RCC 7860 (cell line): ENCODE results near the gene SLC38A5.
A peak's percentile ranks its signal among the peaks of the same experiment; 100 is the strongest.

Experiments
- DNase-seq: peaks from one replicate; pipeline ENCODE4 v3.0.0-alpha.2; 2015; ENCODE audit warnings: low spot score
- FAIRE-seq: peaks from 2 replicates; lab custom pipeline; 2012; peaks lifted over from hg19 to GRCh38; lab: Jason Lieb, UNC

SLC38A5 gene

DNA sequence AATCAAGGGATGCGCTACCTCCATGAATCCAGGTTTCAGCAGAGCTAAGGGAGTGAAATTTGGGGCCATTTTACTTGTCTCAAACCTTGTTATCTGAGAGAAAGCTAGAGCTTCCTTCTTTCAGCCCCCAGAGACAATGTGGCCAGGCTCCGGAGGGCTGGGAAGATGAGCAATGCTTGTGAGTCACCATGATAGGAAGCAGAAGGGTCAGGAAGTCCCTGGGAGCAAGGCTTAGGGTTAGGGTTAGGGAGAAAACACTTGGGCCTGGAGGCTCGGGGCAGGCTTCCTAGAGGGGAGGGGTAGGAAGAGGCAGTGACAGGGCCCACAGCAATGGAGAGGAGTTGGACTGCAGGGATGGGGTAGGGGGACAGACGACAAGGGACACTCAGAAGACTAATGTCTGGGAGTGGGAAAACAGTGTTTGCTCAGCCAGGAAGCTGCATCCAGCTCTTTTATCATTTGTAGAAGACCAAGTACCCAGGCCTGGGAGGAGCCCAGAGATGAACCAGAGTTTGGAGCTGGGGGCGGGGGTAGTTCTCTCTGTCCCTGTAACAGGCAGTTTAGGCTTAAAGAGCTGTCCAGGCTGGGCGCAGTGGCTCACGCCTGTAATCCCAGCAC is 22.3 kb upstream of the SLC38A5 start:
- peak; percentile 89 for FAIRE-seq
- DNase-seq = peak; percentile 55

DNA sequence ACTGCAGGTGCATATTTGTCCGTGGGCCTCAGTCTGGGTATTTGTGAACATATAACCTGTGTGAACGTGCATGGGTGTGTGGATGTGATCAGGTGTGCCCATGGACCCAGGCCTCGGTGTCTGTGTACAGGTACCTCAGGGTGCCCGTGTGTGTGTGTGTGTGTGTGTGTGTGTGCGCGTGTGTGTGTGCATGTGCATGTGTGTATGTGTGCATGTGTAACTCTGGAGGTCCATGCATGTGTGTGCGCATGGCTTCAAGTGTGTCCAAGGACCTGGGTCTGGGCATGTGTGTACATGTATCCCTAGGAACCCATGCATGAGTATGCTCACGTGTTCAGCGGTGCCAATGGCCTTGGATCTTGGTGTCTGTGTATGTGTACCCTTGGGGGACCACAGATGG is 21.7 kb upstream of the SLC38A5 start:
- DNase-seq = no peak
- no peak for FAIRE-seq

DNA sequence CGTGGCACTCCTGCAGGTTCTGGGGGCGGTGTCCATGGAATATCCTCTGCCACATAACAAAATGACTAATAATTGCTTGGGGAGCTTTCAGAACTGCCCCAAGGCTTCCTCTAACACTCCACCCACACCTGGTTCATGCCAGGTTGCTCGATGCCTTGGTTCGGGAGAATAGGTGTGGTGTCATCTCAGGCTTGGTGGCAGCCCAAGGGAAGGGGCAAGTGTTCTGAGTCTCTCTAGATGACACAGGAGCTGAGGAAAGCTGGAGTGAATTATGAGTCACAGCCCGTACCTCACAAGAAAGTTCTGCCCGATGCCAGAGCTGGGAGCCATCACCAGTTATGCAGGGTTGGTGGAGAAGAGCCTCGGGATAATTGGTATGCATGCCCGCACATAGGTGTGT is 20.6 kb upstream of the SLC38A5 start:
- FAIRE-seq (peak; percentile 28), DNase-seq (peak; percentile 47)

DNA sequence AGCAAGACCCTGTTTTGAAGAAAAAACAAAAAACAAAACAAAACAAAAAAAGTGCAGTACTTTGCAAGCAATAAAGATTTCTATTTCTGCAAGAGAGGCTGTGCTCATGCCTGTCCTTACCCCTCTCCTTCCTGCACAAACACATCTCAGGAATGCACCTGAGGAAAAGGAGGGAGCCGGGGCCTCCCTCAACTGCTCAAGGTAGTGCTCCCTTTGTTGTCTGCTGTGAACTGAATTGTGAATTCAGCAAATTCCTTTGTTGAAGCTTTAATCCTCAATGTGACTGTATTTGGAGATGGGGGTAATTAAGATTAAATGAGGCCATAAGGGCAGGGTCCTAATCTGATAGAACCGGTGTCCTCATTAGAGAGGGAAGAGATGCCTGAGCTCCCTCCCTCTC is 19.8 kb upstream of the SLC38A5 start:
- FAIRE-seq (no peak), DNase-seq (no peak)

- DNase-seq (no peak), FAIRE-seq (no peak)
Measured at GRCh38 chrX:48489296-48489695, 19.2 kb upstream of the SLC38A5 start.

DNA sequence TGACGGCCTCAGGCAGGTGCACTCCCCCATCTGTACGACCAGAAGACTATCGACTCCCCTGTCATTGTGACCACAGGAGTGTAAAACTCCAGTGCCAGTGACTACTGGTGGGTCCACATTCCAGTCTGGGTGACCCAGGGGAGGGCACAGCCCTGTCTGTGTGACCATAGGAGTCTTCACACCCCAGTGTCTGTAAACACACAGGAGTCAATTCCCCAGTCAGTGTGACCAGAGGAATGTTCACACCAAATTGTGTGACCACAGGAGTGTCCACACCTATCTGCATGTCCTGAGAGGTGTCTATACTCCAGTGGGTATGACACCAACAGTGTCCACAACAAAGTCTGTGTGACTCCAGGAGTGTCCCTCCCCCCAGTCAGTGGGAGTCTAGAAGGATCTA is 18.0 kb upstream of the SLC38A5 start:
- FAIRE-seq = no peak

DNA sequence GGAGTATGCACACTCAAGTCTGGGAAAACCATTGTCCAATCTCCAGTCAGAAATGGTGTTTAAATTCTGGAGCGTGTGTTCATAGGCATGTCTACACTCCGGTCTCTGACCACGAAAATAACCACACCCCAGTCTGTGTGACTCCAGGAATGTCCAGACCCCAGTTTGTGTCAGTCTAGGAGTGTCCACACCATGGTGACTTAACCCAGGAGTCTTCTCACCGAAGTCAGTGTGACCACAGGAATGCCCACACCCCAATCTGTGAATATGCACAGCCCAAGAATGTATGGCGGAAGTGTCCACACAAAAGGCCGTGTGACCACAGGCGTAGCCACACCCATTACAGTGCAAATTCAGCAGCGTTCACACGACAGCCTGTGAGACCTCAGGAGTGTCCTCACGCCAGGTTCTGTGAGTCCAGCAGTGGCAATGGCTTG is 17.3 kb upstream of the SLC38A5 start:
- FAIRE-seq = peak; percentile 99
- DNase-seq = peak; percentile 99

More for the DNA sequence above, 18.0 kb upstream of the SLC38A5 start:
- no peak for DNase-seq

DNA sequence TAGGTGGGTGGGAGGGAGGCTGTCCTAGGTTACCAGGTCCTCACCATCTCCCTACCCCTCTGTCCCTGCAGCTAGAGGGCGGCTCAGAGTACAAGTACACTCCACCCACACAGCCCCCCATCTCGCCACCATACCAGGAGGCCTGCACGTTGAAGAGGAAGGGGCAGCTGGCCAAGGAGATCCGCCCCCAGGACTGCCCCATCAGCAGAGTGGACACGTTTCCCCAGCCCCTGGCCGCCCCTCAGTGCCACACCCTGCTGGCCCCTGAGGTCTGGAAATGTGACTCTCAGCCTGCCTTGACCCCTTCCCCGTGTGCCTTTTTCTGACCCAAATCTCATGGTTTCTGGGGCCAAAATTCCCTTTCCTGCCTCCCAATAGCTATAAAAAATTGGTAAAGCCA is 12.5 kb upstream of the SLC38A5 start:
- no peak for FAIRE-seq
- DNase-seq = no peak

GRCh38 chrX:48480583-48480982 is 10.5 kb upstream of the SLC38A5 start:
- no peak for DNase-seq
- FAIRE-seq = no peak

GRCh38 chrX:48480142-48480541 is 10.1 kb upstream of the SLC38A5 start:
- FAIRE-seq = no peak
- no peak for DNase-seq

DNA sequence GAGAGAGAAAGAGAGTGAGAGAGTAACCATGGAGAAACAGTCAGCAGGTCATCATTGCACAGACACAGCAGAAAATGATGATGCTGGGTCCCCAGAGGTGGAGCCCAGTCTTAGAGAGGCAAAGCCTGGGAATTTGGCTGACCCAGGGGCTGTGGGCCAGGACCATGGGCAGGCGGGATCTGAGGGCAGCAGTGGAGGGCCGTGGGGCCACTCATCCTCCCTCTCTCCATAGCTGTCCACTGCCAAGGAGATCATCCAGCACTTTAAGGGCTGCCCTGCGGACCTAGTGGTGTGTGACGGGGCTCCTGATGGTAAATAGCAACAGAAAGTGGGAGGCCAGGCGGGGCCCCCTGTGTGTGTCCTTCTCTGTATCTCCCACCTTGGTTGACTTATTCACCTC is 8.7 kb upstream of the SLC38A5 start:
- FAIRE-seq (no peak), DNase-seq (no peak)

GRCh38 chrX:48477960-48478755 is 8.1 kb upstream of the SLC38A5 start:
- DNase-seq (no peak), FAIRE-seq (no peak)

- FAIRE-seq = no peak
- no peak for DNase-seq
Measured at GRCh38 chrX:48476919-48477318, 6.9 kb upstream of the SLC38A5 start.

GRCh38 chrX:48475774-48476577 is 5.9 kb upstream of the SLC38A5 start, which contains the start of gene FTSJ1:
Gene FTSJ1, plus strand, starts transcription at chrX:48476199. Its CDS starts 1,849 bp downstream, at chrX:48478048.
- peak; percentile 88 for FAIRE-seq
- peak; percentile 76 for DNase-seq

GRCh38 chrX:48475296-48475695 is 5.2 kb upstream of the SLC38A5 start:
- FAIRE-seq (no peak), DNase-seq (no peak)

GRCh38 chrX:48474581-48474980 is 4.5 kb upstream of the SLC38A5 start:
- DNase-seq = no peak
- no peak for FAIRE-seq

DNA sequence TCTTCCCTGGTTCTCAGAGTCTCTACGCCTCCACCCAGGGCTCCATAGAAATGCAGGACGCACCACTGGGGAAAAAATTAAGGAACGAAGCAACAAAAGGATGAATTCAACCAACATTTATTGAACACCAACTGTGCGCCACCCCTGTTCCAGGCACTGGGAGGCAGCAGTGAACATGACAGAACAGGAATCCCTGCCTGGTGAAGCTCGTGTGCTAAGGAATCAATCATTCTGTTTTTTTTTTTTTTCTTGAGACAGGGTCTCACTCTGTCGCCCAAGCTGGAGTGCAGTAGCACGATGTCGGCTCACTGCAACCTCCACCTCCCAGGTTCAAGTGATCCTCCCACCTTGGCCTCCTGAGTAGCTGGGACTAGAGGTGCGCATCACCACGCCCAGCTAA is 4.1 kb upstream of the SLC38A5 start:
- FAIRE-seq (no peak), DNase-seq (no peak)

- FAIRE-seq (no peak), DNase-seq (no peak)
Measured at GRCh38 chrX:48473704-48473990, 3.6 kb upstream of the SLC38A5 start.

DNA sequence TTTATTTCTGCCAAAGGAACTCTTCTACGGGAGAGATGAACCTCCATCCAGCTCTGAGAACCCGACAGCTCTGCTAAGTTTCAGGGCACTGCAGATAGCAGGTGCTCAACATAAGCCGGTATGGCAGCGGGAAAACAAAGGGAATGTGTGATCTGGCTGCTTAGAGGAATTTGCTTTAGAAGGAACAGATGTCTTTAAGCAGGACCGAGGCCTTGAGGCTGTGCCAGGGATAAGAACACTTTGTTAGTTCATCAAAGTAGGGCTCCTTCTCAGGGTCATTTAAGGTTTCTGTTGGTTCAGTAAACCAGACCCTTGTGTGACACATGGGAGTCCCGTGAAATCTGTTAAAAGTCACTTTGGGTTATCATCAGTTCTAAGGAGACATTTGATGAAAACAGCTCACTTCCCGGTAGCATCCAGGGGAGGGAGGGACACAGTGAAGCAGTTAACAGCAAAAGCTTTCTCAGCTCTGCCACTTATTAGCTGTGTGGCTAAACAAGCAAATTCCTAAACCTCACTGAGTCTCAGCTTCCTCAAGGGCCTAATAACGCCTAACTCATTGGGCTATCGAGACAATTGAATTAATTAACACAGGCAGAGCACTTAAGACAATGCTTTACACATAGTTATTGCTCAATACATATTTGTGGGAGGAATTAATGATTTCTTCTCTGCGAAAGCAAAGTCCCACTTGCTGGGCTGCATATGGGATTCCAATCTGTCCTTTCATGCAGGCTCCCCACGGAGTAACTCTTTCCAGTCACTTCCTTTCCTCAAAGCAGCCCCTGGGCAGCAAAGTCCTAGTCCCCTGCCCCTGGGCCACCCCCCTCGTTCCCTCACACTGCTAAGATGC is 3.0 kb upstream of the SLC38A5 start:
- no peak for FAIRE-seq
- no peak for DNase-seq

DNA sequence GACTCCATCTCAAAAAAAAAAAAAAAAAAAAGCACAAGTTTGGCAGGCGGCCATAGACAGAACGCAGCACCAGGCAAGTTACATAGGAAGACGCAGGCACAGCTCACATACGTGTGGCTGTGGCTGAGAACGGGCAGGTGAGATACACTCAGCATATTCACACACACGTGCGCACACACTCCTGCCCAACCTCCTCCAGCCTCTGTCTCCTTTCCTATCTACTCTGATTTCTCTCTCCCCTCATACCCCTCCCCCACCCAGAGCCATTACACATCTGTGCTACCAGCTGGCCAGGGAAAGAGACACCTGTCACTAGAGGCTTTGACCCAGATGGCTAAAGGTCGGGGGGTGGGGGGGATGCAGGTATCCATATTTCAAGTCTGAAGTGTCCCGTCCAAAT is 2.2 kb upstream of the SLC38A5 start:
- DNase-seq (no peak), FAIRE-seq (no peak)

GRCh38 chrX:48471504-48471903 is 1.4 kb upstream of the SLC38A5 start:
- FAIRE-seq (no peak), DNase-seq (no peak)
